A673 (cell line): ENCODE results near the gene PRC1. TPM values are rescaled to one million over a fixed set of nuclear protein-coding genes. Genes with fewer than 3 reads are reported as not detected.

Experiments used
- BruUV-seq: library from RNA; stranded (reverse); fragments of 400-500 nt; replicated peaks from 2 replicates; lab custom pipeline; 2021; lab: Mats Ljungman, UMichigan
- CTCF ChIA-PET: fragments of 300-600 bp; sonication (Branson Sonifier 250); formaldehyde crosslinking; loops from one replicate; lab custom pipeline; 2022; ENCODE audit warnings: antibody characterized with exemption; lab: Charles Lee
- POLR2A ChIA-PET: fragments of 300-600 bp; sonication (Branson Sonifier 250); formaldehyde crosslinking; loops from one replicate; lab custom pipeline; 2022; ENCODE audit warnings: antibody characterized with exemption; ENCODE audit not compliant: low non-redundant PET; lab: Charles Lee
- DNase-seq: peaks from one replicate; pipeline ENCODE4 v3.0.0-alpha.2; 2015; ENCODE audit warnings: low spot score
- H3K27ac ChIP-seq: fragments of 200-600 bp; sonication (generic); 2 replicates; pipeline ENCODE4 v1.5.1; 2016; ENCODE audit warnings: mixed run types, low read depth, mild to moderate bottlenecking, mixed read lengths, antibody characterized with exemption, low read length; ENCODE audit not compliant: poor library complexity, severe bottlenecking
- H3K27me3 ChIP-seq: fragments of 200-600 bp; sonication (generic); replicated peaks from 2 replicates; pipeline ENCODE4 v1.6.1; 2017; ENCODE audit warnings: mixed run types, low read depth, mild to moderate bottlenecking, mixed read lengths, antibody characterized with exemption, low read length; ENCODE audit not compliant: insufficient read depth, poor library complexity
- H3K36me3 ChIP-seq: fragments of 200-600 bp; sonication (generic); 2 replicates; pipeline ENCODE4 v1.6.1; 2016; ENCODE audit warnings: mixed run types, mild to moderate bottlenecking, mixed read lengths, antibody characterized with exemption, low read length; ENCODE audit not compliant: insufficient read depth, poor library complexity, severe bottlenecking
- H3K4me1 ChIP-seq: fragments of 200-600 bp; sonication (generic); 2 replicates; pipeline ENCODE4 v1.6.1; 2017; ENCODE audit warnings: mixed run types, mild to moderate bottlenecking, mixed read lengths, antibody characterized with exemption, low read length; ENCODE audit not compliant: insufficient read depth, poor library complexity, severe bottlenecking
- H3K4me3 ChIP-seq: fragments of 200-600 bp; sonication (generic); 2 replicates; pipeline ENCODE4 v1.5.1; 2016; ENCODE audit warnings: low read depth, mixed run types, mild to moderate bottlenecking, mixed read lengths, low read length; ENCODE audit not compliant: poor library complexity, severe bottlenecking
- H3K9me3 ChIP-seq: fragments of 200-600 bp; sonication (generic); 2 replicates; pipeline ENCODE4 v1.6.1; 2016; ENCODE audit warnings: mixed run types, low read depth, mild to moderate bottlenecking, mixed read lengths, antibody characterized with exemption, low read length; ENCODE audit not compliant: poor library complexity, severe bottlenecking
- EZH2 ChIP-seq: fragments of 200-600 bp; sonication (generic); IDR thresholded peaks from 2 replicates; pipeline ENCODE4 v1.6.1; 2017; ENCODE audit warnings: borderline replicate concordance, low read depth, mild to moderate bottlenecking, mixed read lengths, antibody characterized with exemption, low read length; ENCODE audit not compliant: poor library complexity, severe bottlenecking
- intact Hi-C: fragments of 100-400 bp; cut with micrococcal nuclease; formaldehyde crosslinking; loops from one replicate; pipeline ENCODE4 v1.10.0; 2022; ENCODE audit not compliant: unreplicated experiment
- total RNA-seq: library from RNA; stranded (reverse); gene quantifications from 2 replicates; pipeline ENCODE4 v1.2.3, GENCODE V29; 2021
- TF ChIP-seq, protein P1 (sequence below): fragments of 300-800, 200-600 bp; sonication (generic); conservative IDR thresholded peaks from 2 replicates; pipeline ENCODE4 v1.5.1; 2017; ENCODE audit warnings: low read depth, mild to moderate bottlenecking, antibody characterized with exemption, low read length, moderate library complexity, mixed read lengths

Gene PRC1
- total RNA-seq, 1 experiment from 2014 or later: 339 TPM

DNA sequence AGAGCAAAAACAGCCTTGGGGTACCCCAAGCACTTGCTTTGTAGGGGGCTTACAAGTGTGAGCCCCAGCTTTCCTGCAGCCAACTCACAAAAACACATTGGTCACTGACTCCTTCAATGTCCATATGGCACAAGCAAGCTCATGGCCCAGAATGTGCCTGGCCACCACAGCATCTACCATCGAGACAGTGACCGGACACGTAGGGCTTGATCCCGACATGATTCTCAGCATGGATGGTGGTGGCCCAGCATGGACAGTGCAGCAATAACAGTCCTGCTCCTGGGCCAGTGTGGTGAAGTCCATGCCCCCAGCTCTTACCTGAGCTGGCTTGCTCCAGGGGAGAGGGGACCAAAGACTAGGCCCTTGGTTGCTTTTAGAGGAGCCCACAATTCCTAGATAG lies 53.3 kb downstream of the PRC1 start:
- CTCF ChIA-PET: no interaction called here
- POLR2A ChIA-PET: no interaction called here

DNA sequence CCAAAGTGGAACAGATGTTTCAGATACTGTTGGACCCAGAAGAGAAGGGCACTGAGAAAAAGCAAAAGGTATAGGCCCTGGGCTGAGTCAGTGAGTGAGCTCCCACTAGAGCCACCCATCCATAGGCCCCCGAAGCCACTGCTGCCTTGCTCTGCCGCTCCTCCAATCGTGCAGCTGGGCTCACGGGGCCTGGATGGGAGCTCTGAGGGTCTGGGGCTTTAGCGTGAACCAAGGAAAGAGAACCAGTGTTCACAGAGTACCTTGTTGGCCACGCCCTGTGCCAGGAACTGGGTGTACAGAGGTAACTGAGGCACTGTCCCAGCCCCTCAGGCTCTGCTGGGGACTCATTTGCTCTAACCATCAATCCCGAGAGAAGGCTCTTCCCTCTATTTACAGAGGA lies 54.6 kb downstream of the PRC1 start:
- no peak overlapping the region for H3K27ac ChIP-seq
- no peaks in the 10 kb centered on the region for H3K27me3 ChIP-seq
- intact Hi-C loops: loop anchor here (10.0 kb wide), 1 partner anchor 795 kb away; no protein-coding TSS in a partner anchor
- no peak for TF ChIP-seq EZH2
- TF ChIP-seq, protein P1, sequence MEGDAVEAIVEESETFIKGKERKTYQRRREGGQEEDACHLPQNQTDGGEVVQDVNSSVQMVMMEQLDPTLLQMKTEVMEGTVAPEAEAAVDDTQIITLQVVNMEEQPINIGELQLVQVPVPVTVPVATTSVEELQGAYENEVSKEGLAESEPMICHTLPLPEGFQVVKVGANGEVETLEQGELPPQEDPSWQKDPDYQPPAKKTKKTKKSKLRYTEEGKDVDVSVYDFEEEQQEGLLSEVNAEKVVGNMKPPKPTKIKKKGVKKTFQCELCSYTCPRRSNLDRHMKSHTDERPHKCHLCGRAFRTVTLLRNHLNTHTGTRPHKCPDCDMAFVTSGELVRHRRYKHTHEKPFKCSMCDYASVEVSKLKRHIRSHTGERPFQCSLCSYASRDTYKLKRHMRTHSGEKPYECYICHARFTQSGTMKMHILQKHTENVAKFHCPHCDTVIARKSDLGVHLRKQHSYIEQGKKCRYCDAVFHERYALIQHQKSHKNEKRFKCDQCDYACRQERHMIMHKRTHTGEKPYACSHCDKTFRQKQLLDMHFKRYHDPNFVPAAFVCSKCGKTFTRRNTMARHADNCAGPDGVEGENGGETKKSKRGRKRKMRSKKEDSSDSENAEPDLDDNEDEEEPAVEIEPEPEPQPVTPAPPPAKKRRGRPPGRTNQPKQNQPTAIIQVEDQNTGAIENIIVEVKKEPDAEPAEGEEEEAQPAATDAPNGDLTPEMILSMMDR: no peak
- no TSS peak for BruUV-seq
- ChIA-PET POLR2A (interaction anchor here (0.6 kb wide), 1 partner anchor 15 kb away, joined by 3 read pairs; the partner anchor contains the start of gene RCCD1), CTCF (no interaction called here)
- peaks cover 11% of the 10 kb centered on the region for H3K4me1 ChIP-seq
- H3K36me3 ChIP-seq: peaks cover 54% of the 10 kb centered on the region
- H3K4me3 ChIP-seq: no peak overlapping the region
- H3K9me3 ChIP-seq: no peaks in the 10 kb centered on the region
- DNase-seq: no peak

More for the DNA sequence above, 53.3 kb downstream of the PRC1 start:
- peaks cover 58% of the 10 kb centered on the region for H3K36me3 ChIP-seq
- no TSS peak for BruUV-seq
- H3K27ac ChIP-seq: no peak overlapping the region
- no peak overlapping the region for H3K4me3 ChIP-seq
- intact Hi-C loops: no loop called here
- DNase-seq: no peak
- H3K27me3 ChIP-seq: no peaks in the 10 kb centered on the region
- TF ChIP-seq, protein P1: no peak
- TF ChIP-seq EZH2: no peak
- H3K9me3 ChIP-seq: no peaks in the 10 kb centered on the region
- peaks cover 7% of the 10 kb centered on the region for H3K4me1 ChIP-seq

DNA sequence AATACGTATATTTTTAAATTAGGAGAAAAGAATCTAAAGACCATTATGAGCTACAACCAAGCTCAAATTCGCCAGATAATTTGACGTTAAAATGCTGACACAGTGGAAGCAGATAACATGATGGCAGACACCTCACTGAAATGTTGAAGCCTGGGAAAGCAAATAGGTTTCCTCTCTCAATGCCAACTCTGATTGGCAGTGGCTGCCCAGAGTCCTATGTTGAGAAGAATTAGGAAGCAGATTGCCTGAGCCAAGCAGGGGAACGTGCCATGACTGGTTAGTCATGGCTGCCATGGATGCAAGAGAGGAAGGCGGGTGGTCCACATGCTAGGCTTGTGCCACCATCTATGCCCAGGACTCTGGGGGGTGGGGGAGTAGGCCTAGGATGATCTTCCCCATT lies 56.1 kb downstream of the PRC1 start:
- ChIA-PET POLR2A (no interaction called here), CTCF (no interaction called here)
- Histone ChIP-seq H3K4me1 (peaks cover 16% of the 10 kb centered on the region), H3K27me3 (no peaks in the 10 kb centered on the region), H3K4me3 (no peak overlapping the region), H3K27ac (no peak overlapping the region), H3K36me3 (peaks cover 39% of the 10 kb centered on the region), H3K9me3 (no peaks in the 10 kb centered on the region)
- TSS peak; percentile 6 for BruUV-seq
- TF ChIP-seq, protein P1: no peak
- TF ChIP-seq EZH2: no peak
- no peak for DNase-seq
- intact Hi-C loops: loop anchor here (10.0 kb wide), 1 partner anchor 793 kb away; no protein-coding TSS in a partner anchor
